ENCODE measurements around the gene PITX2. TPM values are rescaled to one million over a fixed set of nuclear protein-coding genes. Genes with fewer than 3 reads are reported as not detected.

PITX2 gene
- total RNA-seq, 1 experiment from 2014 or later, result 0.90 TPM

- BruUV-seq (replicated peaks), result no TSS peak
- Histone ChIP-seq H3K9me3 (ENCODE audit: low read depth, low read length, poor library complexity, severe bottlenecking) (no peaks in the 10 kb centered on the region), H3K27me3 (replicated peaks; ENCODE audit: insufficient read depth, low read depth, low read length, poor library complexity) (no peaks in the 10 kb centered on the region), H3K36me3 (ENCODE audit: insufficient read depth, low read length, poor library complexity, severe bottlenecking) (no peaks in the 10 kb centered on the region), H3K4me3 (ENCODE audit: low read depth, low read length, poor library complexity, severe bottlenecking) (no peak overlapping the region), H3K27ac (ENCODE audit: low read depth, low read length, poor library complexity, severe bottlenecking) (no peak overlapping the region), H3K4me1 (ENCODE audit: insufficient read depth, low read length, poor library complexity, severe bottlenecking) (no peaks in the 10 kb centered on the region)
- TF ChIP-seq CTCF (conservative IDR thresholded peaks at IDR 0.05; ENCODE audit: low read depth, low read length) (no peak), EZH2 (IDR thresholded peaks at IDR 0.05; ENCODE audit: borderline replicate concordance, low read depth, low read length, poor library complexity, severe bottlenecking) (no peak)
- DNase-seq (ENCODE audit: low spot score), result no peak
- ChIA-PET POLR2A (ENCODE audit: low non-redundant PET) (no interaction called here), CTCF (no interaction called here)
- intact Hi-C loops (cut with micrococcal nuclease; ENCODE audit: unreplicated experiment), result no loop called here
These were observed 5.0 kb downstream of the PITX2 start for GRCh38 chr4:110617646-110618580.

- no peak overlapping the region for H3K4me3 ChIP-seq (ENCODE audit: low read depth, low read length, poor library complexity, severe bottlenecking)
- H3K27ac ChIP-seq (ENCODE audit: low read depth, low read length, poor library complexity, severe bottlenecking), result no peak overlapping the region
- DNase-seq (ENCODE audit: low spot score), result no peak
- no TSS peak for BruUV-seq (replicated peaks)
- no peaks in the 10 kb centered on the region for H3K27me3 ChIP-seq (replicated peaks; ENCODE audit: insufficient read depth, low read depth, low read length, poor library complexity)
- ChIA-PET CTCF (no interaction called here), POLR2A (ENCODE audit: low non-redundant PET) (no interaction called here)
- H3K4me1 ChIP-seq (ENCODE audit: insufficient read depth, low read length, poor library complexity, severe bottlenecking), result no peaks in the 10 kb centered on the region
- H3K36me3 ChIP-seq (ENCODE audit: insufficient read depth, low read length, poor library complexity, severe bottlenecking), result no peaks in the 10 kb centered on the region
- no peaks in the 10 kb centered on the region for H3K9me3 ChIP-seq (ENCODE audit: low read depth, low read length, poor library complexity, severe bottlenecking)
- intact Hi-C loops (cut with micrococcal nuclease; ENCODE audit: unreplicated experiment), result no loop called here
- TF ChIP-seq CTCF (conservative IDR thresholded peaks at IDR 0.05; ENCODE audit: low read depth, low read length) (no peak), EZH2 (IDR thresholded peaks at IDR 0.05; ENCODE audit: borderline replicate concordance, low read depth, low read length, poor library complexity, severe bottlenecking) (no peak)
These were observed 5.7 kb downstream of the PITX2 start for GRCh38 chr4:110617075-110617640.

- Histone ChIP-seq H3K4me3 (ENCODE audit: low read depth, low read length, poor library complexity, severe bottlenecking) (no peak overlapping the region), H3K4me1 (ENCODE audit: insufficient read depth, low read length, poor library complexity, severe bottlenecking) (no peaks in the 10 kb centered on the region), H3K27ac (ENCODE audit: low read depth, low read length, poor library complexity, severe bottlenecking) (no peak overlapping the region), H3K9me3 (ENCODE audit: low read depth, low read length, poor library complexity, severe bottlenecking) (no peaks in the 10 kb centered on the region), H3K27me3 (replicated peaks; ENCODE audit: insufficient read depth, low read depth, low read length, poor library complexity) (no peaks in the 10 kb centered on the region), H3K36me3 (ENCODE audit: insufficient read depth, low read length, poor library complexity, severe bottlenecking) (no peaks in the 10 kb centered on the region)
- TF ChIP-seq EZH2 (IDR thresholded peaks at IDR 0.05; ENCODE audit: borderline replicate concordance, low read depth, low read length, poor library complexity, severe bottlenecking) (no peak), CTCF (conservative IDR thresholded peaks at IDR 0.05; ENCODE audit: low read depth, low read length) (no peak)
- DNase-seq (ENCODE audit: low spot score), result no peak
- intact Hi-C loops (cut with micrococcal nuclease; ENCODE audit: unreplicated experiment), result no loop called here
- ChIA-PET POLR2A (ENCODE audit: low non-redundant PET) (no interaction called here), CTCF (no interaction called here)
- BruUV-seq (replicated peaks), result no TSS peak
These were observed 6.4 kb downstream of the PITX2 start for GRCh38 chr4:110616238-110617074.

Data from A673 (cell line).